VCaP (cell line): ENCODE results near the gene MAP7.

ENCODE experiments used
- H3K27ac ChIP-seq: fragments of 450-650 bp; 2 replicates; pipeline ENCODE4 v1.5.1; 2017
- CTCF ChIP-seq: fragments of 450-650 bp; conservative IDR thresholded peaks from 2 replicates; pipeline ENCODE4 v1.5.1; 2017; ENCODE audit warnings: mild to moderate bottlenecking, moderate library complexity

The MAP7 gene

DNA sequence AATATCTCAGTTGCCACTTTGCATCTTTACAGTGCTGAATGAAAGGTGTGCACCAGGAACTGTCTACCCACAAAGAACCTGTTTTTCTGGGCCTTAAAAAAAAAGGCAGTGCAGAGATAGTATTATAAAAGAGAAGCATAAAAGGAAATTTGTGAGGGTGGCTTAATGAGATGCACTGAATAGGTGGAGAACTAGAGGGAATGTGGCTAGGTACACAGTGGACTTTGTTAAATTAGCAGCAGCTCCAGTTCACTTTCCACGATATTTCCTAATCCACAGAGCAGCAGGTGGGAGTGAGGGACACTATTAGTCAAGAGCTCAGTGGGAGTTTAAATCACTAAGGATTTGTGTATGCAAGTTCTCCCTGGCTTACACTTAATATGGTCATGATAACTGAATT lies 38.8 kb downstream of the MAP7 start:
- H3K27ac ChIP-seq = peak overlapping the region; percentile 54
- TF ChIP-seq CTCF = no peak

DNA sequence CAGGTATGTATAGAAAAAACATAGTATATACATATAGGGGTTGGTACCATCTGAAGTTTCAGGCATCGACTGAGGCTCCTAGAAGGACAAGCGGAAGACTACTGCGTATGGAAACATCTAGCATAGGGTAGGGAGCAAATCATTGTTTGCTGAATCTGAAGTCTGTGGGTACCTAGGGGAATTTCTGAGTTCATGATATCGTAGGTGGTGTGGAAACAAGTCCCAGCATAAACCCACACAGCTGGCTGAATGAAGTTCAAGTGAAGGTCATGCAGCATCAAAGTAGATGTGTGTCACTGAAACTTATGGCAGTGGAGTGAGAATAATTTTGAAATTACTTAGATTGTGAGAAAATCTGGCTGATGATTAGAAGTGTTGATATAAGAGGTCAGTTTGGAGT lies 39.4 kb downstream of the MAP7 start:
- peak overlapping the region; percentile 54; the same call in 1 of the 2 replicates for H3K27ac ChIP-seq
- no peak for TF ChIP-seq CTCF

DNA sequence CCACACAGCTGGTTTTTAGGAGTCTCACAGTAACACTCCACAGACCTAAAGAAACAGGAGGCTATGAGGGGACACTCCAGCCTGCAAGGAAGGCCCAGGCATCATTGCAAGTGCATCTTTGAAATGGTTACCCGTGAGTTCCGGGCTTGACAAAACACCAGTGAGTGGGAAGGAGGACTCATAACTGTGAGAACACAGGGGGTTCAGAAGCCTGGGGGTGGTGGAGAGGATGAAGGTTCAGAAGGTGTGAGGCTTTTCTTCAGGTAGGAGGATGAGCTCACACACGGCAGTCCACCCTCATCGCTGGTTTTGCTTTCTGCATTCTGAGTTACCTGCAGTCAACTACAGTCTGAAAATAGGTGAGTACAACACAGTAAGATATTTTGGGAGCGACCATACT lies 39.9 kb downstream of the MAP7 start:
- TF ChIP-seq CTCF = no peak
- H3K27ac ChIP-seq = no peak overlapping the region

GRCh38 chr6:136508725-136509392 lies 41.4 kb downstream of the MAP7 start:
- TF ChIP-seq CTCF = no peak

DNA sequence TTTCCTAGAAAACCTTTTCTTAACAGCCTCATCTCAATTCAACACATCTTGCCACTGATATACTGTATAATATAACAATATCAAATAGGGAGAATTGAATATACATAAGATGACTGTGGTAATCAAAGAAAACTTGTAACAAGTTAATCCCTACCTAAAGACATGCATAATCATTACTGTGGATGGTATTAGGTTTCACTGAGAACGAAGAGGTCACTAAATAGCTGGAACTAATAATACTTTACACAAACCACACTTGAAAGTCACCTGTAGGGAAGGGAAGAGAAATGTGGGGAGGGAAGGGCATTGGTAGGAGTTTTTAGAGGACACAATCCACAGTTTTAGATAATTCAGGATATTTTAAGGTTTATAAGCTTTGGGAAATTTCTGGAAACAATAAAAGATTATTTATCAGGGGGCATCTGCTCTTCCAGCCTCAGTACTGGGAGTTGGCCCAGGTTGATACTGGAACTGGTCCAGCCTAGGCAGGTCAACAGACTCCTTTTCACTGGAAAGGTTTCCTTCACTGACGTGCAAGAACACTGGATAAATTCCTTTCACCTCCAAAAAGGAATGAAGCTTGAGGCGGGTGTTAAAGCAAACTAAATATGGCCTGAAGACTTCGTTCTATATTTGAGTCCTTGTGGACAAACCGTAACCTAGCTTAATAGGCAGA lies 44.0 kb downstream of the MAP7 start:
- peak overlapping the region; percentile 57 for H3K27ac ChIP-seq
- TF ChIP-seq CTCF = no peak

More at GRCh38 chr6:136508725-136509392, 41.4 kb downstream of the MAP7 start:
- no peak overlapping the region for H3K27ac ChIP-seq

GRCh38 chr6:136503303-136504029 lies 46.8 kb downstream of the MAP7 start:
- TF ChIP-seq CTCF = no peak
- no peak overlapping the region for H3K27ac ChIP-seq

DNA sequence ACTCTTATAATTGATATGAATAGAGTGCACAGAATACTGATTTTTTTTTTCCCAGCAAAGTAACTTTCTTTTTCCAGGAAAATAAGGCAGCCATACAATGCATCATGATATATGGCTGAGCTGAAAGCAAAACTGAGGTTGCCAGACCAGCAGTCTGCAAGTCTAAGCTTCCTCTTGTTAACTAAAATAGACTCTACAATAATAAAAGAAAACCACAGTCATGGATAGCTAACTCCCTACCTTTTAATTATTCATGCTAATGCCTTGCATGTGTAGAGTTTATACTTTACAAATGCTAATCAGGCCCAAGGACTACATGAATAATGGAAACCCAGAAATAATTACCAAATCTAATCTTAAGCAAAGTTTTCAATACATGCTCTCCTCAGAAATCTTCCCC lies 47.4 kb downstream of the MAP7 start:
- no peak for TF ChIP-seq CTCF
- H3K27ac ChIP-seq = no peak overlapping the region
